GM21737 (cell line): ENCODE measurements around the gene TCFL5.

Source experiments
- ATAC-seq: cut with Tn5 transposase; IDR thresholded peaks from one replicate; pipeline ENCODE4 v1.9.1; 2021; ENCODE audit warnings: mild to moderate bottlenecking, moderate library complexity; ENCODE audit not compliant: unreplicated experiment

Gene TCFL5

GRCh38 chr20:62824476-62825332 lies 36.9 kb downstream of the TCFL5 start:
- no peak for ATAC-seq

- no peak for ATAC-seq
Observed at GRCh38 chr20:62823688-62824475, 37.7 kb downstream of the TCFL5 start.

GRCh38 chr20:62822788-62823651 lies 38.6 kb downstream of the TCFL5 start:
- ATAC-seq: no peak

DNA sequence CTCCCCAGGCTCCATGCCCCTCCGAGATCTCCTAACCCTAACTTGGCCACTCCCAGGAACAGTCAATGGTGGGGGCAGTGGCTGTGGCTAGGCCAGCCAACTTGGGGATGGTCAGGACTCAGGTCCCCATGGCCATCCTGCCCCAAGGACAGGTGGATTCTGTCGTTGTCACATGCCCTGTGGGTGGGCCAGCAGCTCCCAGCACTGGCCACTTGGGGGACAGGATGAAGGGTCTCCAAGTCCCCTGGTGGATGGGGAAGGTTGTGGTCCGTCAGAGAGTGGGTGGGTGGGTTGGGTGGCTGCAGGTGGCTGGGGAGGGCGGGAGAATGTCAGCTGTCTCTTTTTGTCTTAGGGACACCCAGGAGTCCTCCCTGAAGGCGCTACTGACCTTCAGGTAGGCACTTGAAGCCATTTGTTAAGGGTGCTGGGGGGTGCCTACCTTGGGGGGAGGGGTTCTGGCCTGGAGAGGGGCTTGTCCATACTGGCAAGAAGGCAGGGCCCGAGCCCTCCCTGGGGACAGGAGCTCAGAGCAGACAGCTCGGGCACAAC lies 39.3 kb downstream of the TCFL5 start:
- no peak for ATAC-seq

GRCh38 chr20:62821726-62822210 lies 39.9 kb downstream of the TCFL5 start:
- no peak for ATAC-seq

DNA sequence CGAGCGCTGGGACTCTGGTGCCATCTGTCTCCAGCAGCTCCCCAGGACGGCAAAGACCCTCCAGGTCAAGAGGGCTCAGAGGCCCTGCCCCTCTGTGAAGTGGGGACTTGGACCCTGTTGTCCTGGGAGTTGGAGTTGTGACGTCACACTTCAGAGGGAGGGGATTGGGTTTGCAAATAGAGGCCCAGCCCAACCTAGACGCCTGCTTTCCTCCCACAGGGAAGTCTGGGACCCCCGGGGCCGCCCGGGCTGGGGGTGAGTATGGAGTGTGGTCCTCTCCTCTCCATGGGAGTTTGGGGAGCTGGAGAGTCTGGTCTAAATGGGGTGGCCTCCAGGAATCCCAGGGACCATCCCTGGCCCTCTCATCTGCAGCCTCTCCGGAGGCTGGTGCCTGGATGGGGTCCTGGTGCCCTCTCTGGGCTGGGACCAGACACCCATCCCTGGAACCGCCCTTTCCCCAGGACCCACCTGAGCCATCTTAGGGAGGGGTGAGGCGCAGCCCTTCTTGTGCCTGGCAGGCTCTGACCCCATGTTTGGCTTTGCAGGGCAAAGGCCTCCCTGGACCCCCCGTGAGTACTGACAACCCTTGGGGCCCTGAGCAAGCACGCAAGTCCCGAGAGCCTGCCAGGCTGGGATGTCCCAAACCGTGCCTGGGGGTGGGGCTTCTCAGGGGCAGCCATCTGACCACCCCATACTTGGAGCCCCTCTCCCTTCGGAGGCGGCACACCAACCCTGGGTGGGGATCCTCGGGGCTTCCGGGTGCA lies 40.5 kb downstream of the TCFL5 start:
- ATAC-seq: no peak

GRCh38 chr20:62820208-62820961 lies 41.2 kb downstream of the TCFL5 start:
- no peak for ATAC-seq

GRCh38 chr20:62819494-62820174 lies 42.0 kb downstream of the TCFL5 start:
- ATAC-seq: no peak

DNA sequence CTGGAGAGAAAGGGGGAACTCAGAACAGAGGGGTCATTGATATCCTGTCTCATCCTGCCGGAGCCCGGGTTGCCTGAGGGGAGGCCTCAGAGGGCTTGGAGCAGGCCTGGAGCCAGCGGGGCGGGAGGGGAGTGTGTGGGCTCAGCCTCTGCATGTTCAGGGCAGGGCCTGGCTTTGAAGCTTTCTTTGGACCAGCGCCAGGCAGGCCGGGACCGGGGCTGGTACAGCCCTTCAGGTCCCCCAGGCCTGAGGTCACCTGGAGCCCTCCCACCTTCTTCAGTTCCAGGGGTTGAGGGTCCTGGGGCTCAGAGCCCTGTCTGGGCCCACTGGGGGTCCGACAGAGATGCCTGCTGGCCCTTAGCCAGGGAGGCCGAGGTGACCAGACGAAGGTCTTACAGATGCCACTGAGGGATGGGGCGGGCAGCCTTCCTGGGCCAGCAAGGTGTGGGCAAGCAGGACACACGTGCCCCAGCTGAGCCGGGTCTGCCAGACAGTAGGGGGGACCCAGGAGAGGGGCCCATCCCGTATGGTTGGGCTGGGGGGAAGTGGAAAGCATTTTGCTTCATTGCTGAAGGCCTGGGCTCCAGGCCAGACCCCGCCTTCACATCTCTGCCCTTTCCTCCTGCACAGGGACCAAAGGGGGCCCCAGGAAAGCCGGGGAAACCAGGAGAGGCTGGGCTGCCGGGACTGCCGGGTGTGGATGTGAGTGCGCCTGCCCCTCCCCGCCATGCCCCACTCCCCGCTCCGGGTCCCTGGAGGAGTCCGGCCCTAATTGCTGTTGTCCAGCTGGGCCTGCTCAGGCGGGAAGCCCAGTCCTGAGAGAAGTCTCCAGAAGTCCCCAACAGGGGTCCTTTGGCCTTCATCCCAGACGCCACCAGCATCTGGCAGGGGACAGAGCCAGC lies 42.8 kb downstream of the TCFL5 start:
- no peak for ATAC-seq

- no peak for ATAC-seq
Observed at GRCh38 chr20:62817975-62818591, 43.5 kb downstream of the TCFL5 start.

DNA sequence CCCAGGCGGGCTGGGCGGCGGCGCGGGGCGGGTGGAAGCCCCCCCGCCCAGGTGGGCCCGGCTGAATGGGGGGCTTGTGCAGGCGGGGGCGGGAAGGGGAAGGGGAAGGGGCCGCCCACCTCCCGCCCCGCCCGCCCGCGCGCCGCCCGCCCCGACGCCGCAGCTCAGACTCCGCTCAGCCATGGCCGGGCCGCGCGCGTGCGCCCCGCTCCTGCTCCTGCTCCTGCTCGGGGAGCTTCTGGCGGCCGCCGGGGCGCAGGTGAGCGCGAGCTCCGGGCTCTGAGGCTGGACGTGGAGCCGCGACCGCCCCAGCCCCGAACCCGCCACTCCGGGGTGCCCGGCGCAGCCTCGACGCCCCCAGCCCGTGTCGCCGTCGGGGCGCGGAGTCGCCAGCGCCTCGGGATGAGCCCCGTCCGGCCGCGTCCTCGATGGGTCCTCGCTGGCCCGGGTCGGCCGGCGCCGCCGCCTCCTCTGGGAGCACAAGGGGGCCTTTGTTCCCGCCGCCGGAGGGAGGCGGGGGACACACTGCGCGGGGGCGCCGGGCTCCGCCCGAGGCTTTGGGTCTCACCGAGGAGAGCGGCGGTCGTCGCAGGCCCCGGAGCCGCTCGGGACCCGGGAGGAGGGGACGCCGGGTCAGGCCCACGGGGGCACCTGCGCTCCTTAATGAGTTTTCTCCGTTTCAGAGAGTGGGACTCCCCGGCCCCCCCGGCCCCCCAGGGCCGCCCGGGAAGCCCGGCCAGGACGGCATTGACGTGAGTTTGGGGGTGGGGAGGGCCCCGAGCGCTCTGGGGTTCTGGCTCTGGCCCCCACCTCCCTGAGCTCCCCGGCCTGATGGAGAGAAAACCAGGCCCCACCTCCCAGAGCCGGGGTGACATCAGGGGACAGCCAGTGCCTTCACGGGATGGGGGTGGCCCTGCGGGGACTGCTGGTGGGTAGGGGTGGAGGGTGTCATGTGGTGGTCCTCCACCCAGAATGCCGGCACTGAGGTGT lies 44.4 kb downstream of the TCFL5 start, which contains the start of gene COL9A3:
COL9A3 (plus strand) TSS at position 167 of the 990 bp plus-strand sequence; CDS start at position 182, 15 bp downstream.
- ATAC-seq: no peak

DNA sequence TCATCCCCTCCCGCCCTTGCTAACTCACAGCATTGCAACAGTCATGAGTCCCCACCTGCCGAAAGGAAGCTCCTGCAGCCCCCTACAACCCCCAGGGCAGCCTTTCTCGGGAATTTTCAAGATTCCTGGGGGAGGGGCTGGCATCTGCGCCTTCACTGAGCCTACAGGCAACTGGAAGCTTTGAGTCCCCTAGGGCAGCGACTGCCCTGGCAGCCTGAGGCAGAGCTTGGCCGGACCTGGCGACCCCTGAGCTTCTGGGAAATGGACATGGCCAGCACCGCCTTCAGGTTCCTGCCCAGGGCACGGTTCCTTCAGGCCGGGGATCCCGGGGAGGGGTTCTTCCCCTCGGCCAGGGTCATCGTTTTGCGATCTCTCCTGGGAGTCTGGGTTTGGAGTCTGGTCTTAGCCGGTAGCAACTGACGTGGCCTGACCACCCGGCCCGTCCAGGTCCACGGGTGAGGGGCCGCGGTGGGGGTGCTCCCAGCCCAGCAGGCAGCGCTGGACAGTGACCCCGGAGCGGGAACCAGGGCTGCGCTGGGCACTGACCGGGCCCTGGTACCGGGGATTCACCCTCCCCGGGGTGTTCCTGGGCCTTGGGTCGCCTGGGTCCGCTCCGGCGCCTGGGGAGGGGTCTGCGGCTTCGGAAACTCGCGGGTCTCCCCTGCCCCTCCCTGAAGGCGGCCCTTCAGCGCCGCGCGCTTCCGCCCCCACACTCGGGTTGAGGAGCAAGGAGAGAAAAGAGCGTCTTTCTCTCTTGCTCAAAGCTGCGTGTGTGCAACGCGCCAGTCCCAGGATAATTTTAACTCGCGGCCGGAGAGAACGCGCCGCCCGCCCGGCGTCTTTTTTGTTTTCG lies 45.4 kb downstream of the TCFL5 start:
- ATAC-seq: no peak

GRCh38 chr20:62815066-62815991 lies 46.3 kb downstream of the TCFL5 start:
- no peak for ATAC-seq

- ATAC-seq: no peak
Observed at GRCh38 chr20:62814709-62815065, 46.9 kb downstream of the TCFL5 start.
